ENCODE results near the gene ACTL6B.

ACTL6B gene

DNA sequence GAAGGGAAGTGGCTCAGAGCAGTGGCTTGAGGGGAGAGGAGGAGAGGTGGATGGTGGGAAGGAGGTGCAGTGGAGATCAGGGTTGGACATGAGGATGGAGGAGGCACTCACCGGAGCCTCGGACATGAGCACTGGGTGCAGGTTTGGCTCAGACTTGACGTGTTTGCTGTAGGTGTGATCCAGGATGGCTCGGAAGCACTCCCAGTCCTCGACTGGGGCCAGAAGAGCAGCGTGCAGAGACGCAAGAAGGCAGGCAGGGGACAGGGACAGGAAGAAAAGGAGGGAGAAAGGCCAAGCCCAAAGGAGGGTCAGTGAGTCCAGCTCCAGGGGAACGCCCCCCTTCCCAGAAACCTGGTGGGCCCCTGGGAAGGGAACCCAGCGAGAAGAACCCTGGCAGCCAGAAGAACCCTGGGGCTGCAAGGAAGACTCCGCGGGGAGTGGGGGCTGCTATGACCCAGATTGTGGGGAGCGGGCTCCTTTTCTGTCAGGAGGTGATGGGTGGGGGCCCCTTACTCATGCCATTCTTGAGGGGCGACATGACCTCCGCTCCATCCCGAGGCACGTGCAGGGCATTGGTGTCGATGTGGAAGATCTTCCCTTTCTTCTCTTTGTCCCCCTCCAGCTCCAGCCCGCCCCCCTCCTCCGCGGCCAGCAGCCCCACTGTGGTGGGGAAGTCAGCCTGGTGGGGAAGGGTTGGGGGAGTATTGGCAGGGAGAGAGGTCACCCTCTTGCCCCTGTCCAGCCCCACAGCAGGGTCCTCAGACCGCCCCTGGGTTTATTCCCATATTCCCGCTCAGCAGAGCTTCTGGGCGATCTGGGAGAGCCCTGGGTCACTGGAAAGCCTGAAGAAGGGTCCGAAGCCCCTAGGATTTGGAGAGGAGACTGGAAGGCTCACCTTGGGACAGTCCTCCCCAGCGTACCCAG, 1.1 kb downstream of the ACTL6B start:
- WGBS (ENCODE audit: extremely low coverage, insufficient coverage, low lambda C conversion rate), result no CpG with 5 or more reads among the region's 25 CpGs
- Histone ChIP-seq H3K4me3 (ENCODE audit: low read length) (no peak overlapping the region), H3K79me1 (ENCODE audit: low read length) (no peaks in the 10 kb centered on the region)

DNA sequence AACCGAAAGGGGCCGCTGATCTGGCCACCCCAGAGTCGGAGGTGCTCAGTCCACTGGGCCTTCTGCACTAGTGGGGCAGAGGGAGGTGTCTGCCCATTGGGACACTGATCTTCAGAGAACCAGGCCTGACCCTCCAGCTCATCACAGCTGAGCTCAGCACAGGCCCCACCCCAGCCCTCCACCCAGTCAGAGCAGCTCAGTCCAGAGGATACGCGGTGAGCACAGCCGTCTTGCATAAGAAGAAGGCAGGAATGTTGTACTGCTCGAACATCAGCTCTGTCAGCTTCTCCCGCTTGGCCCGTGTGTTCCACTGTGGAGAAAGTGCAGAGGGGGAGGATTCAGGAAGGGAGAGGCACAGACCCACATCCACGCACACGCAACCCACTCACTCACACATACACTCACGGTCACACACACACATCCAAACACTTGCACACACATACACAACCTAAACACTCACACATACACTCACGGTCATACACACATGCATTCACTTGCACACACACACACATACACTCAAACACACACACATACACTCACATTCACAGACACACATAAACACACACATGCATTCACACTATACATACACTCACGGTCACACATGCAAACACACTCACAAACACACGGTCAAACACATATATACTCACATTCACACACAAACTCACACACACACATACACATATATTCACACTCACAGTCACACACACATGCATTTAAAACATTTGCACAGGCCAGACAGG, 6.3 kb downstream of the ACTL6B start:
- Histone ChIP-seq H3K23ac (ENCODE audit: low read length) (no peak overlapping the region), H3K36me3 (ENCODE audit: control insufficient read depth, insufficient read depth, low read length) (no peaks in the 10 kb centered on the region), H3K4ac (ENCODE audit: low read depth, low read length) (no peak overlapping the region), H3K4me2 (ENCODE audit: low read length) (no peak overlapping the region), H2BK15ac (replicated peaks; ENCODE audit: low read depth) (no peak overlapping the region), H3K27me3 (ENCODE audit: insufficient read depth, low read length, poor library complexity) (no peaks in the 10 kb centered on the region), H4K8ac (ENCODE audit: low read depth, low read length) (no peak overlapping the region), H2AK5ac (ENCODE audit: low read length) (no peak overlapping the region), H4K5ac (ENCODE audit: low read length) (no peak overlapping the region), H3K4me1 (ENCODE audit: control insufficient read depth, low read depth, low read length) (no peaks in the 10 kb centered on the region), H3K4me3 (ENCODE audit: low read length) (no peak overlapping the region), H3K56ac (ENCODE audit: low read length) (no peak overlapping the region), H3K79me2 (ENCODE audit: control insufficient read depth, insufficient read depth, low read length) (no peaks in the 10 kb centered on the region), H3K9ac (ENCODE audit: low read length) (no peak overlapping the region), H2BK5ac (ENCODE audit: low read length) (no peak overlapping the region), H3K27ac (ENCODE audit: low read depth, low read length) (no peak overlapping the region), H3K79me1 (ENCODE audit: low read length) (no peaks in the 10 kb centered on the region), H3K18ac (ENCODE audit: low read length) (no peak overlapping the region), H2BK120ac (ENCODE audit: low read depth, low read length) (no peak overlapping the region)
- 100% methylated on average over 4 of the region's 15 CpGs for WGBS (ENCODE audit: extremely low coverage, insufficient coverage, low lambda C conversion rate)
- DNase-seq, result no peak

More for the DNA sequence above, 1.1 kb downstream of the ACTL6B start:
- H2BK15ac ChIP-seq (replicated peaks; ENCODE audit: low read depth), result no peak overlapping the region
- H3K27me3 ChIP-seq (ENCODE audit: insufficient read depth, low read length, poor library complexity), result no peaks in the 10 kb centered on the region
- H3K36me3 ChIP-seq (ENCODE audit: control insufficient read depth, insufficient read depth, low read length), result no peaks in the 10 kb centered on the region
- no peak overlapping the region for H3K4me2 ChIP-seq (ENCODE audit: low read length)
- H3K18ac ChIP-seq (ENCODE audit: low read length), result no peak overlapping the region
- H4K5ac ChIP-seq (ENCODE audit: low read length), result no peak overlapping the region
- DNase-seq, result no peak
- no peak overlapping the region for H3K23ac ChIP-seq (ENCODE audit: low read length)
- no peak overlapping the region for H3K9ac ChIP-seq (ENCODE audit: low read length)
- no peak overlapping the region for H4K8ac ChIP-seq (ENCODE audit: low read depth, low read length)
- H3K79me2 ChIP-seq (ENCODE audit: control insufficient read depth, insufficient read depth, low read length), result no peaks in the 10 kb centered on the region
- no peak overlapping the region for H3K4ac ChIP-seq (ENCODE audit: low read depth, low read length)
- no peaks in the 10 kb centered on the region for H3K4me1 ChIP-seq (ENCODE audit: control insufficient read depth, low read depth, low read length)
- H2AK5ac ChIP-seq (ENCODE audit: low read length), result no peak overlapping the region
- H3K56ac ChIP-seq (ENCODE audit: low read length), result no peak overlapping the region
- no peak overlapping the region for H3K27ac ChIP-seq (ENCODE audit: low read depth, low read length)
- H2BK5ac ChIP-seq (ENCODE audit: low read length), result no peak overlapping the region
- H2BK120ac ChIP-seq (ENCODE audit: low read depth, low read length), result no peak overlapping the region

DNA sequence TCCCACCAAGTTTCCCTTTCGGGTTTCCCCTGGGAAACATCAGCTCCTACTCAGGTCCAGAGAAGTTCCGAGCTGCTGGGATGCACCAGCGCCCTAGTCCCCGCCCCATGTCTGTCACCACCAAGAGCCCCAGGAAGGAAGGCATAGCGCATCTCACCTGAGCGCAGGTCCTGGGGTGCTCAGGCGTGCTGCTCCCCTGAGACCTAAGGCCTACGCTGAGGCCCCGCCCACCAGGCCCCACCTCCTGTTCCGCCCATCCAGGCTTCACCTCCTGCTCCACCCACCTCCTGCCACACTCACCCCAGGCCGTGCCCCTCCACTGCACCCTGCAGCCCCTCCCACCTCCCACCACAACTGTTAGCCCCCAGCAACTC, 13.7 kb downstream of the ACTL6B start:
- Histone ChIP-seq H3K79me1 (ENCODE audit: low read length) (no peaks in the 10 kb centered on the region), H3K4me3 (ENCODE audit: low read length) (no peak overlapping the region), H2AK5ac (ENCODE audit: low read length) (no peak overlapping the region), H3K79me2 (ENCODE audit: control insufficient read depth, insufficient read depth, low read length) (no peaks in the 10 kb centered on the region), H4K5ac (ENCODE audit: low read length) (no peak overlapping the region), H3K4me1 (ENCODE audit: control insufficient read depth, low read depth, low read length) (no peaks in the 10 kb centered on the region), H3K23ac (ENCODE audit: low read length) (no peak overlapping the region), H3K27ac (ENCODE audit: low read depth, low read length) (no peak overlapping the region), H3K4me2 (ENCODE audit: low read length) (no peak overlapping the region), H2BK5ac (ENCODE audit: low read length) (no peak overlapping the region), H4K8ac (ENCODE audit: low read depth, low read length) (no peak overlapping the region), H3K56ac (ENCODE audit: low read length) (no peak overlapping the region), H3K18ac (ENCODE audit: low read length) (no peak overlapping the region), H3K36me3 (ENCODE audit: control insufficient read depth, insufficient read depth, low read length) (no peaks in the 10 kb centered on the region), H2BK120ac (ENCODE audit: low read depth, low read length) (no peak overlapping the region), H2BK15ac (replicated peaks; ENCODE audit: low read depth) (no peak overlapping the region), H3K27me3 (ENCODE audit: insufficient read depth, low read length, poor library complexity) (no peaks in the 10 kb centered on the region), H3K9ac (ENCODE audit: low read length) (no peak overlapping the region), H3K4ac (ENCODE audit: low read depth, low read length) (no peak overlapping the region)
- WGBS (ENCODE audit: extremely low coverage, insufficient coverage, low lambda C conversion rate), result no CpG with 5 or more reads among the region's 11 CpGs
- no peak for DNase-seq

DNA sequence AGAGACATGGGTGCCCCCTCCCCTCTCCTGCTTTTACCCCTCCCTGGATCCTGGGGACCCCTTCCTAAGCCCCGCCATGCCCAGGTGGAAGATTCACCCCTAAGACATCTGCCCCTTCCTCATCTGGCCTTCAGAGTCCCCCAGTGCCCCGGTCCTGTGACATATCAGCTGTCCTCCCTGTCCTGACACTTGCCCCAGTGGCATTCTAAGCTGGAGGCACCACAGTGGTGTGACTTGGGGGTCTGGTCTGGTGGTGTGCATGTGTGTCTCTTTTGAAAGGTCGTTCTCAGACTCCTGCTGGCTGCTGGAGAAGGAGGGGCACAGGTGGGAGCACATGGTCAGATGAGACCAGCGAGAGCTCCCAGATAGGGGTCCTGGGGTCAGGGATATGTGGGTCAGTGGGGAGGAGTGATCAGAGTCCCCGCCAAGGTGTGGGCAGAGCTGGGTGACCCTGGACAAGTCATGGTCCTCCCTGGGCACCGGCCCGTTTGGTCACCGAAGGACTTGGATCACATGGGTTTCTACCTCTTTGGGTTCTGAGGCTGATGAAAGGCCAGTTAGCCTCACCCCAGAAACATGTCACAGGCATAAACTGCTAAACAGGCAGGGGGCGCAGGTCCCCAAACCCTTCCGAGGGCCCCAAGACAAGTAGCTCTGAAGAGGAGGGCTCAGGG, 14.3 kb downstream of the ACTL6B start:
- no peak overlapping the region for H3K4me2 ChIP-seq (ENCODE audit: low read length)
- no CpG with 5 or more reads among the region's 10 CpGs for WGBS (ENCODE audit: extremely low coverage, insufficient coverage, low lambda C conversion rate)
- no peak overlapping the region for H3K56ac ChIP-seq (ENCODE audit: low read length)
- no peak overlapping the region for H3K4me3 ChIP-seq (ENCODE audit: low read length)
- no peak overlapping the region for H4K8ac ChIP-seq (ENCODE audit: low read depth, low read length)
- H2AK5ac ChIP-seq (ENCODE audit: low read length), result no peak overlapping the region
- no peak for DNase-seq
- H2BK15ac ChIP-seq (replicated peaks; ENCODE audit: low read depth), result no peak overlapping the region
- no peak overlapping the region for H3K9ac ChIP-seq (ENCODE audit: low read length)
- no peak overlapping the region for H3K27ac ChIP-seq (ENCODE audit: low read depth, low read length)
- H2BK5ac ChIP-seq (ENCODE audit: low read length), result no peak overlapping the region
- H2BK120ac ChIP-seq (ENCODE audit: low read depth, low read length), result no peak overlapping the region
- no peaks in the 10 kb centered on the region for H3K36me3 ChIP-seq (ENCODE audit: control insufficient read depth, insufficient read depth, low read length)
- no peak overlapping the region for H4K5ac ChIP-seq (ENCODE audit: low read length)
- H3K18ac ChIP-seq (ENCODE audit: low read length), result no peak overlapping the region
- no peaks in the 10 kb centered on the region for H3K4me1 ChIP-seq (ENCODE audit: control insufficient read depth, low read depth, low read length)
- H3K79me2 ChIP-seq (ENCODE audit: control insufficient read depth, insufficient read depth, low read length), result no peaks in the 10 kb centered on the region
- H3K27me3 ChIP-seq (ENCODE audit: insufficient read depth, low read length, poor library complexity), result no peaks in the 10 kb centered on the region
- H3K79me1 ChIP-seq (ENCODE audit: low read length), result no peaks in the 10 kb centered on the region
- no peak overlapping the region for H3K4ac ChIP-seq (ENCODE audit: low read depth, low read length)
- H3K23ac ChIP-seq (ENCODE audit: low read length), result no peak overlapping the region

DNA sequence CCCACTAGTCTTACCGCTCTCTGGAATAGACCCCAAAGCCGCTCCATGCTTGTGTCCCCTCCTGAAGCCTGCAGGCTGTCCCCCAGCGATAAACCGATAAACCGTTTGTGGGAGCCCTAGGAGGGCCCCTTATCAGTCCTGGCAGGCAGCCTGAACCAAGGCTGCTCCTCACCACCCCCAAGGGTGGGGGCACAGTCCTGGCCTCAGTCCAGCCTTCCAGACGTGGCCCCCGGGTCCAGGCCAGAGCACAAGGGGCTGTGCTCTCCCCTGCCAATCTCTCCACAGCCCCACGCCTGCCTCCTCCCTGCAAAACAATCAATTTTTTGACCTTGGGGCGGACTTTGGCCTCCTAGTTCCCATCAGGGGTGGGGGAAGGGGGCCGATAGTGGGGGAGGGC, 14.8 kb downstream of the ACTL6B start, which contains the start of gene TFR2:
Gene TFR2, minus strand, starts transcription at position 90 of the 397 bp plus-strand sequence. Its CDS starts 43 bp downstream, at position 47.
- no peak within 1 kb of the TSS for H3K56ac ChIP-seq (ENCODE audit: low read length)
- no peaks in the 10 kb centered on the region for H3K36me3 ChIP-seq (ENCODE audit: control insufficient read depth, insufficient read depth, low read length)
- no peak within 1 kb of the TSS for H3K4me2 ChIP-seq (ENCODE audit: low read length)
- no peak within 1 kb of the TSS for H2BK15ac ChIP-seq (replicated peaks; ENCODE audit: low read depth)
- no peak within 1 kb of the TSS for H4K5ac ChIP-seq (ENCODE audit: low read length)
- peak within 1 kb of the TSS; percentile 29 for H3K23ac ChIP-seq (ENCODE audit: low read length)
- H3K79me2 ChIP-seq (ENCODE audit: control insufficient read depth, insufficient read depth, low read length), result no peaks in the 10 kb centered on the region
- H3K4me1 ChIP-seq (ENCODE audit: control insufficient read depth, low read depth, low read length), result no peaks in the 10 kb centered on the region
- no peak within 1 kb of the TSS for H3K18ac ChIP-seq (ENCODE audit: low read length)
- H3K9ac ChIP-seq (ENCODE audit: low read length), result no peak within 1 kb of the TSS
- H2BK5ac ChIP-seq (ENCODE audit: low read length), result no peak within 1 kb of the TSS
- H3K79me1 ChIP-seq (ENCODE audit: low read length), result no peaks in the 10 kb centered on the region
- no peak within 1 kb of the TSS for H3K4ac ChIP-seq (ENCODE audit: low read depth, low read length)
- no peak within 1 kb of the TSS for H3K27ac ChIP-seq (ENCODE audit: low read depth, low read length)
- H2AK5ac ChIP-seq (ENCODE audit: low read length), result no peak within 1 kb of the TSS
- no peak within 1 kb of the TSS for H3K4me3 ChIP-seq (ENCODE audit: low read length)
- no peak within 1 kb of the TSS for H4K8ac ChIP-seq (ENCODE audit: low read depth, low read length)
- WGBS (ENCODE audit: extremely low coverage, insufficient coverage, low lambda C conversion rate), result no CpG with 5 or more reads among the region's 10 CpGs
- H3K27me3 ChIP-seq (ENCODE audit: insufficient read depth, low read length, poor library complexity), result no peaks in the 10 kb centered on the region
- no peak within 1 kb of the TSS for H2BK120ac ChIP-seq (ENCODE audit: low read depth, low read length)
- no peak for DNase-seq

All from mesendoderm (in vitro differentiated cells).